Liver (tissue), 3 donors: ENCODE results near the gene INTS12.

Experiments used
- CTCF ChIP-seq: fragments of 150-350 bp; IDR thresholded peaks from 2 replicates; pipeline ENCODE4 v1.5.1; 2017; ENCODE audit warnings: improper control_type of control experiment, low read depth, low read length; ENCODE audit not compliant: missing input control
- GABPA ChIP-seq, 2 donors: IDR thresholded peaks in 1 of 2; conservative IDR thresholded peaks in 1 of 2; 2 replicates each; pipeline ENCODE4 v1.6.1; 2016; ENCODE audit warnings: antibody characterized with exemption in 2 of 2, mild to moderate bottlenecking in 1 of 2, moderate library complexity in 1 of 2
- MAX ChIP-seq: IDR thresholded peaks from 2 replicates; pipeline ENCODE4 v1.6.1; 2016; ENCODE audit warnings: antibody characterized with exemption
- RAD21 ChIP-seq, 2 donors: IDR thresholded peaks; 2 replicates each; pipeline ENCODE4 v1.6.1; 2016; ENCODE audit warnings: antibody characterized with exemption in 2 of 2, mild to moderate bottlenecking in 2 of 2
- TAF1 ChIP-seq: conservative IDR thresholded peaks from 2 replicates; pipeline ENCODE4 v1.6.1; 2016; ENCODE audit warnings: antibody characterized with exemption, mild to moderate bottlenecking
- YY1 ChIP-seq: IDR thresholded peaks from 2 replicates; pipeline ENCODE4 v1.6.1; 2016; ENCODE audit warnings: antibody characterized with exemption, mild to moderate bottlenecking
- ZBTB33 ChIP-seq: IDR thresholded peaks from 2 replicates; pipeline ENCODE4 v1.6.1; 2016; ENCODE audit warnings: antibody characterized with exemption
- donor health status: healthy.
- donor health status: healthy.

GRCh38 chr4:105712766-105713165 is 4.3 kb upstream of the INTS12 start:
- TF ChIP-seq TAF1 (no peak), ZBTB33 (no peak), YY1 (no peak), RAD21 (IDR thresholded peaks at IDR 0.05) (no peak), MAX (no peak), CTCF (no peak), GABPA (IDR thresholded peaks at IDR 0.05 in 1 of 2, conservative IDR thresholded peaks at IDR 0.05 in 1 of 2) (no peak)
